T-helper 2 cell treated with Interferon-gamma antibody and Interleukin-4, amounts not matched to agents 100 ng/mL and 5 ng/mL, for 36 hours (primary cell): ENCODE results near the gene CYP8B1. TPM values are rescaled to one million over a fixed set of nuclear protein-coding genes. Genes with fewer than 3 reads are reported as not detected.

Experiments
- intact Hi-C: fragments of 100-400 bp; cut with micrococcal nuclease; formaldehyde crosslinking; loops from one replicate; pipeline ENCODE4 v1.15.1; 2023
- total RNA-seq: library from RNA; stranded (reverse); gene quantifications from 2 replicates; pipeline ENCODE4 v1.2.3, GENCODE V29; 2022

CYP8B1 gene
- total RNA-seq, 1 donor from 2014 or later, result not detected

GRCh38 chr3:42853739-42854302 lies 21.9 kb downstream of the CYP8B1 start:
- intact Hi-C loops, result no loop called here

GRCh38 chr3:42853056-42853455 lies 22.6 kb downstream of the CYP8B1 start:
- intact Hi-C loops, result no loop called here

GRCh38 chr3:42852441-42852840 lies 23.2 kb downstream of the CYP8B1 start:
- intact Hi-C loops, result no loop called here

GRCh38 chr3:42851228-42851834 lies 24.3 kb downstream of the CYP8B1 start:
- intact Hi-C loops, result no loop called here

GRCh38 chr3:42850263-42850662 lies 25.4 kb downstream of the CYP8B1 start:
- intact Hi-C loops, result no loop called here

GRCh38 chr3:42849017-42849416 lies 26.7 kb downstream of the CYP8B1 start:
- intact Hi-C loops, result no loop called here

- intact Hi-C loops, result no loop called here
Measured at GRCh38 chr3:42847731-42848130, 27.9 kb downstream of the CYP8B1 start.

GRCh38 chr3:42846685-42847522 lies 28.8 kb downstream of the CYP8B1 start:
- intact Hi-C loops, result no loop called here

- intact Hi-C loops, result no loop called here
Measured at GRCh38 chr3:42844815-42845214, 30.9 kb downstream of the CYP8B1 start.

- intact Hi-C loops, result no loop called here
Measured at GRCh38 chr3:42844412-42844713, 31.3 kb downstream of the CYP8B1 start.

GRCh38 chr3:42843713-42844411 lies 31.8 kb downstream of the CYP8B1 start:
- intact Hi-C loops, result no loop called here

GRCh38 chr3:42841332-42841731 lies 34.3 kb downstream of the CYP8B1 start:
- intact Hi-C loops, result no loop called here

- intact Hi-C loops, result loop anchor here (1.0 kb wide), 1 partner anchor 59 kb away; no protein-coding TSS in a partner anchor
Measured at GRCh38 chr3:42839616-42840015, 36.1 kb downstream of the CYP8B1 start.

GRCh38 chr3:42838571-42838970 lies 37.1 kb downstream of the CYP8B1 start:
- intact Hi-C loops, result no loop called here

GRCh38 chr3:42836150-42837123 lies 39.2 kb downstream of the CYP8B1 start:
- intact Hi-C loops, result no loop called here

- intact Hi-C loops, result loop anchor here (1.0 to 2.0 kb wide), 3 partner anchors 27 to 51 kb away; partner anchors contain the start of gene HIGD1A
Measured at GRCh38 chr3:42831321-42831713, 44.4 kb downstream of the CYP8B1 start.

- intact Hi-C loops, result loop anchor here (1.0 to 2.0 kb wide), 3 partner anchors 26 to 51 kb away; partner anchors contain the start of gene HIGD1A
Measured at GRCh38 chr3:42830437-42831320, 45.0 kb downstream of the CYP8B1 start.

GRCh38 chr3:42829628-42830436 lies 45.8 kb downstream of the CYP8B1 start:
- intact Hi-C loops, result loop anchor here (2.0 kb wide), 2 partner anchors 25 to 49 kb away; partner anchors contain the start of gene HIGD1A
